ENCODE data around the gene BAIAP2L1.

BAIAP2L1 gene

GRCh38 chr7:98286093-98286539 lies 114.8 kb downstream of the BAIAP2L1 start:
- no peak overlapping the region for H3K4me3 ChIP-seq (ENCODE audit: low read depth, low read length)
- H3K9me3 ChIP-seq (ENCODE audit: control insufficient read depth, insufficient read depth, low read length) = no peaks in the 10 kb centered on the region
- peaks cover 21% of the 10 kb centered on the region for H3K36me3 ChIP-seq (ENCODE audit: control insufficient read depth, insufficient read depth, low read length)
- H3K9ac ChIP-seq (ENCODE audit: low read depth, low read length) = peak overlapping the region; percentile 48
- peaks cover 15% of the 10 kb centered on the region for H3K4me1 ChIP-seq (ENCODE audit: control insufficient read depth, insufficient read depth, low read length)
- H3K27me3 ChIP-seq (ENCODE audit: control insufficient read depth, insufficient read depth, low read length) = no peaks in the 10 kb centered on the region

- H3K27me3 ChIP-seq (ENCODE audit: control insufficient read depth, insufficient read depth, low read length) = no peaks in the 10 kb centered on the region
- H3K4me1 ChIP-seq (ENCODE audit: control insufficient read depth, insufficient read depth, low read length) = peaks cover 15% of the 10 kb centered on the region
- H3K9ac ChIP-seq (ENCODE audit: low read depth, low read length) = peak overlapping the region; percentile 48
- peaks cover 15% of the 10 kb centered on the region for H3K36me3 ChIP-seq (ENCODE audit: control insufficient read depth, insufficient read depth, low read length)
- no peak overlapping the region for H3K4me3 ChIP-seq (ENCODE audit: low read depth, low read length)
- no peaks in the 10 kb centered on the region for H3K9me3 ChIP-seq (ENCODE audit: control insufficient read depth, insufficient read depth, low read length)
Measured at GRCh38 chr7:98285157-98286092, 115.5 kb downstream of the BAIAP2L1 start.

GRCh38 chr7:98284335-98285036 lies 116.4 kb downstream of the BAIAP2L1 start:
- H3K27me3 ChIP-seq (ENCODE audit: control insufficient read depth, insufficient read depth, low read length) = no peaks in the 10 kb centered on the region
- H3K9me3 ChIP-seq (ENCODE audit: control insufficient read depth, insufficient read depth, low read length) = no peaks in the 10 kb centered on the region
- no peak overlapping the region for H3K4me3 ChIP-seq (ENCODE audit: low read depth, low read length)
- H3K36me3 ChIP-seq (ENCODE audit: control insufficient read depth, insufficient read depth, low read length) = peaks cover 15% of the 10 kb centered on the region
- H3K4me1 ChIP-seq (ENCODE audit: control insufficient read depth, insufficient read depth, low read length) = peaks cover 15% of the 10 kb centered on the region
- peak overlapping the region; percentile 16 for H3K9ac ChIP-seq (ENCODE audit: low read depth, low read length)

- Histone ChIP-seq H3K4me3 (ENCODE audit: low read depth, low read length) (no peak overlapping the region), H3K36me3 (ENCODE audit: control insufficient read depth, insufficient read depth, low read length) (peaks cover 15% of the 10 kb centered on the region), H3K4me1 (ENCODE audit: control insufficient read depth, insufficient read depth, low read length) (peaks cover 15% of the 10 kb centered on the region), H3K27me3 (ENCODE audit: control insufficient read depth, insufficient read depth, low read length) (no peaks in the 10 kb centered on the region), H3K9ac (ENCODE audit: low read depth, low read length) (peak overlapping the region; percentile 16), H3K9me3 (ENCODE audit: control insufficient read depth, insufficient read depth, low read length) (no peaks in the 10 kb centered on the region)
Measured at GRCh38 chr7:98283887-98284222, 117.0 kb downstream of the BAIAP2L1 start.

- H3K9ac ChIP-seq (ENCODE audit: low read depth, low read length) = no peak overlapping the region
Measured at GRCh38 chr7:98283127-98283886, 117.6 kb downstream of the BAIAP2L1 start.

GRCh38 chr7:98282703-98283102 lies 118.2 kb downstream of the BAIAP2L1 start:
- no peaks in the 10 kb centered on the region for H3K9me3 ChIP-seq (ENCODE audit: control insufficient read depth, insufficient read depth, low read length)
- peak overlapping the region; percentile 90 for H3K4me3 ChIP-seq (ENCODE audit: low read depth, low read length)
- H3K27me3 ChIP-seq (ENCODE audit: control insufficient read depth, insufficient read depth, low read length) = no peaks in the 10 kb centered on the region
- peaks cover 8% of the 10 kb centered on the region for H3K36me3 ChIP-seq (ENCODE audit: control insufficient read depth, insufficient read depth, low read length)
- peak overlapping the region; percentile 81 for H3K9ac ChIP-seq (ENCODE audit: low read depth, low read length)
- H3K4me1 ChIP-seq (ENCODE audit: control insufficient read depth, insufficient read depth, low read length) = peaks cover 12% of the 10 kb centered on the region

More at GRCh38 chr7:98283127-98283886, 117.6 kb downstream of the BAIAP2L1 start:
- Histone ChIP-seq H3K4me1 (ENCODE audit: control insufficient read depth, insufficient read depth, low read length) (peaks cover 15% of the 10 kb centered on the region), H3K9me3 (ENCODE audit: control insufficient read depth, insufficient read depth, low read length) (no peaks in the 10 kb centered on the region), H3K36me3 (ENCODE audit: control insufficient read depth, insufficient read depth, low read length) (peaks cover 11% of the 10 kb centered on the region), H3K4me3 (ENCODE audit: low read depth, low read length) (no peak overlapping the region), H3K27me3 (ENCODE audit: control insufficient read depth, insufficient read depth, low read length) (no peaks in the 10 kb centered on the region)

GRCh38 chr7:98281757-98282606 lies 118.9 kb downstream of the BAIAP2L1 start:
- H3K9me3 ChIP-seq (ENCODE audit: control insufficient read depth, insufficient read depth, low read length) = no peaks in the 10 kb centered on the region
- H3K9ac ChIP-seq (ENCODE audit: low read depth, low read length) = peak overlapping the region; percentile 81
- H3K4me1 ChIP-seq (ENCODE audit: control insufficient read depth, insufficient read depth, low read length) = peaks cover 12% of the 10 kb centered on the region
- peak overlapping the region; percentile 90 for H3K4me3 ChIP-seq (ENCODE audit: low read depth, low read length)
- peaks cover 8% of the 10 kb centered on the region for H3K36me3 ChIP-seq (ENCODE audit: control insufficient read depth, insufficient read depth, low read length)
- no peaks in the 10 kb centered on the region for H3K27me3 ChIP-seq (ENCODE audit: control insufficient read depth, insufficient read depth, low read length)

- no peaks in the 10 kb centered on the region for H3K27me3 ChIP-seq (ENCODE audit: control insufficient read depth, insufficient read depth, low read length)
- H3K9me3 ChIP-seq (ENCODE audit: control insufficient read depth, insufficient read depth, low read length) = no peaks in the 10 kb centered on the region
- peaks cover 6% of the 10 kb centered on the region for H3K4me1 ChIP-seq (ENCODE audit: control insufficient read depth, insufficient read depth, low read length)
- peak within 1 kb of the TSS; percentile 81 for H3K9ac ChIP-seq (ENCODE audit: low read depth, low read length)
- peaks cover 8% of the 10 kb centered on the region for H3K36me3 ChIP-seq (ENCODE audit: control insufficient read depth, insufficient read depth, low read length)
- H3K4me3 ChIP-seq (ENCODE audit: low read depth, low read length) = peak within 1 kb of the TSS; percentile 90
Measured at GRCh38 chr7:98280791-98281756, 119.8 kb downstream of the BAIAP2L1 start, which contains the start of gene BRI3. Gene BRI3, plus strand, starts transcription at chr7:98281686. Its CDS starts 110 bp downstream, at chr7:98281796.

GRCh38 chr7:98280296-98280695 lies 120.6 kb downstream of the BAIAP2L1 start:
- H3K27me3 ChIP-seq (ENCODE audit: control insufficient read depth, insufficient read depth, low read length) = no peaks in the 10 kb centered on the region
- peak overlapping the region; percentile 54 for H3K9ac ChIP-seq (ENCODE audit: low read depth, low read length)
- H3K36me3 ChIP-seq (ENCODE audit: control insufficient read depth, insufficient read depth, low read length) = peaks cover 8% of the 10 kb centered on the region
- peaks cover 6% of the 10 kb centered on the region for H3K4me1 ChIP-seq (ENCODE audit: control insufficient read depth, insufficient read depth, low read length)
- H3K9me3 ChIP-seq (ENCODE audit: control insufficient read depth, insufficient read depth, low read length) = no peaks in the 10 kb centered on the region
- H3K4me3 ChIP-seq (ENCODE audit: low read depth, low read length) = peak overlapping the region; percentile 75

- peaks cover 4% of the 10 kb centered on the region for H3K36me3 ChIP-seq (ENCODE audit: control insufficient read depth, insufficient read depth, low read length)
- no peaks in the 10 kb centered on the region for H3K9me3 ChIP-seq (ENCODE audit: control insufficient read depth, insufficient read depth, low read length)
- no peak overlapping the region for H3K4me3 ChIP-seq (ENCODE audit: low read depth, low read length)
- H3K9ac ChIP-seq (ENCODE audit: low read depth, low read length) = no peak overlapping the region
- H3K4me1 ChIP-seq (ENCODE audit: control insufficient read depth, insufficient read depth, low read length) = peaks cover 6% of the 10 kb centered on the region
- no peaks in the 10 kb centered on the region for H3K27me3 ChIP-seq (ENCODE audit: control insufficient read depth, insufficient read depth, low read length)
Measured at GRCh38 chr7:98278936-98279335, 122.0 kb downstream of the BAIAP2L1 start.

Data from iPS-15b (cell line).